HG02938 (cell line): ENCODE results near the gene RIPPLY2.
"Not testable (repeated sequence)": the region's sequence is repeated elsewhere in the genome, so short reads cannot be mapped to it uniquely, and the experiment has no call there.

ENCODE experiments used
- ATAC-seq: cut with Tn5 transposase; IDR thresholded peaks from one replicate; pipeline ENCODE4 v1.9.1; 2021; ENCODE audit warnings: mild to moderate bottlenecking, moderate library complexity; ENCODE audit not compliant: unreplicated experiment

RIPPLY2 gene

GRCh38 chr6:83897094-83897493 is 43.9 kb downstream of the RIPPLY2 start:
- not testable (repeated sequence) for ATAC-seq

DNA sequence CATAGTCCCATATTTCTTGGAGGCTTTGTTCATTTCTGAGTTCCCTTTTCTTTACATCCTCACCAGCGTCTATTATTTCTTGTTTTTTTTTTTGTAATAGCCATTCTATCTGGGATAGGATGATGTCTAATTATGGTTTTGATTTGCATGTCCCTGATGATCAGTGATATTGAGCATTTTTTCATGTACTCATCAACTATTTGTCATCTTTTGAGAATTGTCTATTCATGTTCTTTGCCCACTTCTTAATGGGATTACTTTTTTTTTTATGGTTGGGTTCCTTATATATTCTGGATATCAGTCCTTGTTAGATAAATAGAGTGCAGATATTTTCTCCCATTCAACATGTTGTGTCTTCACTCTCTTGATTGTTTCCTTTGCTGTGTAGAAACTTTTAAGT is 48.5 kb downstream of the RIPPLY2 start:
- no peak for ATAC-seq

DNA sequence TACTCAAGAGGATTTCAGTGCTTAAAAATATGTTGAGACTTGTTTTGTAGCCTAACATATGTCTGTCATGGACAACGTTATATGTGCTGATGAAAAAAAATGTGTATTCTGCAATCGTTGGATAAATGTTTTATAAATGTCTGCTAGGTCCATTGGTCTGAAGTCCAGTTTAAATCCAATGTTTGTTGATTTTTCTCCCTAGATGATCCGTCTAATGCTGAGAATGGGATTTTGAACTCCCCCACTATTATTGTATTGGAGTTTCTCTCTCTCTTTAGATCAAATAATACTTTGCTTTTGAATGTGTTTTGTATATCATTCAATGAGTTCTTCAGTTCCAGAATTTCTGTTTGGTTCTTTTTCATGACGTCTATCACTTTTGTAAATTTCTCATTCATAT is 51.2 kb downstream of the RIPPLY2 start:
- ATAC-seq, result no peak

GRCh38 chr6:83905648-83906047 is 52.5 kb downstream of the RIPPLY2 start:
- ATAC-seq, result no peak
